ENCODE results near the gene CAPN10. TPM values are rescaled to one million over a fixed set of nuclear protein-coding genes. Genes with fewer than 3 reads are reported as not detected.
A peak's percentile ranks its signal among the peaks of the same experiment; 100 is the strongest.
"Not testable (repeated sequence)": the region's sequence is repeated elsewhere in the genome, so short reads cannot be mapped to it uniquely, and the experiment has no call there.

CAPN10 gene, protein sequence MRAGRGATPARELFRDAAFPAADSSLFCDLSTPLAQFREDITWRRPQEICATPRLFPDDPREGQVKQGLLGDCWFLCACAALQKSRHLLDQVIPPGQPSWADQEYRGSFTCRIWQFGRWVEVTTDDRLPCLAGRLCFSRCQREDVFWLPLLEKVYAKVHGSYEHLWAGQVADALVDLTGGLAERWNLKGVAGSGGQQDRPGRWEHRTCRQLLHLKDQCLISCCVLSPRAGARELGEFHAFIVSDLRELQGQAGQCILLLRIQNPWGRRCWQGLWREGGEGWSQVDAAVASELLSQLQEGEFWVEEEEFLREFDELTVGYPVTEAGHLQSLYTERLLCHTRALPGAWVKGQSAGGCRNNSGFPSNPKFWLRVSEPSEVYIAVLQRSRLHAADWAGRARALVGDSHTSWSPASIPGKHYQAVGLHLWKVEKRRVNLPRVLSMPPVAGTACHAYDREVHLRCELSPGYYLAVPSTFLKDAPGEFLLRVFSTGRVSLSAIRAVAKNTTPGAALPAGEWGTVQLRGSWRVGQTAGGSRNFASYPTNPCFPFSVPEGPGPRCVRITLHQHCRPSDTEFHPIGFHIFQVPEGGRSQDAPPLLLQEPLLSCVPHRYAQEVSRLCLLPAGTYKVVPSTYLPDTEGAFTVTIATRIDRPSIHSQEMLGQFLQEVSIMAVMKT
- 10 to 100 TPM; 18.0 to 33.9 (median 26.2) TPM for polyA plus RNA-seq (ENCODE audit: insufficient read depth in 1 of 5, insufficient read length in 5 of 5, low replicate concordance in 1 of 5)
- long read RNA-seq, donor 1, partial matches to known transcripts: 0 of 5 reads
- long read RNA-seq, donor 1, other reads (novel, unspliced or antisense): 0 of 5 reads
- long read RNA-seq, donor 2, partial matches to known transcripts: 0 of 1 reads
- long read RNA-seq, donor 2, other reads (novel, unspliced or antisense): 0 of 1 reads
- long read RNA-seq, donor 3, partial matches to known transcripts: 0 of 2 reads
- long read RNA-seq, donor 3, other reads (novel, unspliced or antisense): 0 of 2 reads
- long read RNA-seq, donor 4, partial matches to known transcripts: 0 of 3 reads
- long read RNA-seq, donor 4, other reads (novel, unspliced or antisense): 0 of 3 reads
- long read RNA-seq, donor 5, partial matches to known transcripts: 6 of 8 reads
- long read RNA-seq, donor 5, other reads (novel, unspliced or antisense): 0 of 8 reads
- long read RNA-seq, donor 6, partial matches to known transcripts: 0 of 5 reads
- long read RNA-seq, donor 6, other reads (novel, unspliced or antisense): 0 of 5 reads
- long read RNA-seq, donor 7, partial matches to known transcripts: 0 of 3 reads
- long read RNA-seq, donor 7, other reads (novel, unspliced or antisense): 0 of 3 reads
- long read RNA-seq, donor 8, partial matches to known transcripts: 0 of 1 reads
- long read RNA-seq, donor 8, other reads (novel, unspliced or antisense): 0 of 1 reads

GRCh38 chr2:240586198-240586918, at the start of gene CAPN10:
Gene CAPN10, plus strand, starts transcription at chr2:240586734. Its CDS starts 178 bp downstream, at chr2:240586912.
- DNase-seq: peak; percentile 94 to 95

GRCh38 chr2:240538031-240538780, 48.3 kb upstream of the CAPN10 start:
- no peak for DNase-seq

GRCh38 chr2:240539101-240539500, 47.4 kb upstream of the CAPN10 start:
- not testable (repeated sequence) for DNase-seq

DNA sequence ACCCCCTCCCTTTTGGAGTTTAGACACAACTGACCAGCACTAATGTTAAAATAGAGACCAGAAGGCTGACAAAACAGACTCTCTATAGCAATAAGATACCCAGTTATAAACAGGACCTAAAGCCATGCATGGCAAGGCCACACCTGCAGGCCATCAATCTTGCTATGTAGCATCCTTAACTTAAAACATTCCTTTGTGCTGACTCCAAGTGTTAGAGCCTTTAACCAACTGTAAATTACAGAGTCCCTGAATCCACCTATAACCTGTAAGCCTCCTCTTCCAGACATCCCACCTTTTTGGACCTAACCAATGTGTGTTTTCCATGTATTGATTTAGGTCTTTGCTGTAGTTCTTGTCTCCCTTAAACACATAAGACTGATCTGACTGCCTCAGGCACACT, 46.6 kb upstream of the CAPN10 start:
- DNase-seq: no peak

- DNase-seq: no peak
These were observed 35.2 kb upstream of the CAPN10 start for GRCh38 chr2:240551288-240551687.

DNA sequence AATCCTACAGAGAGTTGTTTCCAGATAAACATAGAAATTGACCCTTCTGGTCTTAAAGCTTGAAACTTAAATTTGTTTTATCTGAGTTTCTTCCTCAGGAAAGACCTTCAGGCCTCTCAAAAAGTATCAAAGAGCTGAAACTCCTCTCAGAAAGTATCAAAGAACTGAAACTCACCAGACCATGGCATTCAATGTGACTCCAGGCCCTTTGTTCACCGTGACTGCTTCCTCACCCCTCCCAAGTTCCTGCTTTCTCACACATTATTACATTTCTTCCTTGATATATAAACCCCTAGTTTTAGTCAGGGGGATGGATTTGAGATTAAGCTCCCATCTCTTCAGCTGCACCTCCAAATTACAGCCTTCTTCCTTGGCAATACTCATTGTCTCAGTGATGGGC, 34.7 kb upstream of the CAPN10 start:
- DNase-seq: no peak

DNA sequence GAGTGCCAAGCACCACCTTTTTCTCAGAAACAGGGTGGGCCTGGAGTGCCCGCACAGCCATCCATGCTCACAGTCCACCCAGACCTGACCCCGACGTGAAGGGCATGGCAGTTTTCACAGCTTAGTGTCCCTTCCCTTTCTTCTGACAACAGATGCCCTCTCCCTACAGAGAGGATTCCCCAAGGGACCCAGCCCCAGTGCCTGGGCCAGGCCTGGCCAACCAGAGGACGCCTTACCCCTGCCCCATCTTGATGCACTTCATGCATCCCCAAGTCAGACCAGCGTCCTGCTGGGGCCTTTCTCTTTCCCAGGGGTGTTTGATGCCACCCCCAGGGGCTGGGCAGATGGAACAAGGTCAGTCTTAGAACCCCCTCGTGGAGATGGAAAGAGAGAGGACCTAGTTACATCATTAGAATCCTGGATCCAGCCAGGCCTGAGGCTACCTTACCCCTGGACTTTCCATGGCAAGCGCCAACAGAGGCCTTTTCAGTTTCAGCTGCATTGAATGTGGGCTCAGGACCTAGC, 32.5 kb upstream of the CAPN10 start:
- DNase-seq: no peak

DNA sequence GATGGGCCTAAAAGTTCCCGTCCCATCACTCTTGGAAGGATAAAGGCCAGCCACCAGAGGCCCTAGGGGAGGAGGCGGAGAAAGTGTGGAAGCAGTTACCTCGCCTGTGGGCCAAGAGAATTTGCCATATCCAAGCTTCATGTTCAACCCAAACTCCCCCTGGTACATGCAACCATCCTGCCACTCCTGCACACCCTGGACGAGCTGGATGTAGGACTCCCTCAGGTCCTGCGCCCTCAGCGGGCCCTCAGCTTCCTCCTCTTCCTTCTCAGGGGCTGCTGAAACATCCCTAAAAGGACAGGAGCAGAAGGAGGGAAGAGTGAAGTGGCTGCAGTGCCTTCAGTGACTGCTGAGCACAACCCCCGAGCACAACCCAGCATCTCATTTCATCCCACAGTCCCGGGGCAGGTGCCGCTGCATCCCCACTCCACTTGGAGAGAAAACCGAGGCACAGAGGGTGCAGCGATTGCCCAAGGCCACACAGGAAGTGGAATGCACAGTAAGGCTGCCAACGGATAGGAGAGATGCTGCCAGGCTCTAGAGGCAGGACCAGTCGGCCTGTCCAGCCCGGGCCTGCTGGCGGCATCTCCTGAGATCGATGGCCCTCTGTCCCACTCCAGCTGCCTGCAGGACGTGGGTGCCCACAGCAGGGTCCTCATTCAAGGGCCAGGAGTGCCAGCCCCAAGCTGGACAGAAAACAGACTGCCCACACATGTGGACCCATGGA, 31.6 kb upstream of the CAPN10 start:
- no peak for DNase-seq

GRCh38 chr2:240555541-240556250, 30.8 kb upstream of the CAPN10 start:
- no peak for DNase-seq

- no peak for DNase-seq
These were observed 29.9 kb upstream of the CAPN10 start for GRCh38 chr2:240556553-240557100.

- no peak for DNase-seq
These were observed 29.3 kb upstream of the CAPN10 start for GRCh38 chr2:240557101-240557751.

GRCh38 chr2:240557808-240558207, 28.7 kb upstream of the CAPN10 start, which contains the start of gene ANKMY1:
Gene ANKMY1, minus strand, starts transcription at chr2:240557988. Its CDS starts 653 bp downstream, at chr2:240557335.
- DNase-seq: peak; percentile 46 to 51

DNA sequence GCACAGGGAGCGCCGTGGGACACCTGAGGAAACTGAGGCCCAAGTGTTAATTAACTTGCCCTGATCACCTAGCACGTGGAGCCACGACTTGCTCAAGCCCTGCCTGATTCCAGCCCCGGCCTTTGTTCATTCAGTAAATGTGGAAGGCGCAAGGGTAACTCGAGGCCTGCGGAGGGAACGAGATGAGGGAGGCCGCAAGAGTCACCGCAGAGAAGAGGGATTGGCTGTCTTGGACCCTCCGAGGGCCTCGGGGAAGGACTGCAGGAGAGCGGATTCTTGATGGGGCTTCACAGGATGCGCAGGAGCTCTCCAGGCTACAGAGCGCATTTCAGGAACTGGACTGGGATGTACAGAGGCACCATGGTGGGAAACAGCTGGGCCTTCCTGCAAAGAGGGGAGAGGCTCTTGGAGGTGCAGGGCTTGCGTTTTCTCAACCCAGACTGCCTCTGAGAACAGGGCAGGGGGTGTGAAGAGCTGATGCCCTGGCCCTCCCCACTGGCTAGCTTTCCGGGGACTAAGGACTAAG, 28.2 kb upstream of the CAPN10 start:
- DNase-seq: no peak

DNA sequence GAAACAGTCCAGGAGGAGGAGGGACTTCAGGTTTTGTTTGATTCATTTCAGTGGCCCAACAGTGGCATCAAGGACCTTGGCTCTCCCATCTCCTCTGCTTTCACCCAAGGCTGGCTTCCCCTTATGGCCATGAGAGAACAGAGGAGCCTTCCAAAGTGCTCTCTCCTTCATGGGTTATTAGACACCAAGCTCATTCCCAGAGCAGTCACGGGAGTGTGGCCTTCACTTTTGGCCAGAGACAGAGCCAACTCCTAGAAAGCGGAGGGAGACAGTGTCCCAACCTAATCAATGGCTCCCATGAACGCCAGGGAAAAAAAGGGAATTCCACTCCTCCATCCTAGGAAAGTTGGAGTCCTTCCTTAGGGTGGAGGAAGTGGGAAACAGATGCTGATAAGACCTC, 27.2 kb upstream of the CAPN10 start:
- no peak for DNase-seq

DNA sequence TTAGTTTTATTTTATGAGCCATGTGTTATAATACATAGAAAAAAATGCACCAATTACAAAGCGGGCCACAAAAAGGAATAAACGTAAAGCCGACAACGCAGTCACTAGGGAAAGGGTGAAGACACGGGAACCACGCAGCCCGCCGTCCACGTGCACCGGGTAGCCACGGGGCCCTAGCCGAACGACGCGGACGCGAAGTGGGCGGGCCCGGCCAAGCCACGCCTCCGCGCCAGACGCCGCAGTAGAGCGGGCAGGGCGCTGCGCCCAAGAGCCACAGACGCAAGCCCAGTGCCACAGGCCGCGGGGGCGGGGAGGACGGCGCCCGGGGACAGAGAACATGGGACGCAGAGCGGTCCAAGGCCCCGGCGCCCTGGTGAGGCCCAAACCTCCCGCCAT, 26.5 kb upstream of the CAPN10 start, which contains the start of gene DUSP28:
TSS of gene DUSP28 (plus strand) at position 274 of the 396 bp plus-strand sequence. CDS start 328 bp downstream, outside the sequence.
- DNase-seq: peak; percentile 79 to 83

- peak; percentile 99 for DNase-seq
These were observed 25.8 kb upstream of the CAPN10 start for GRCh38 chr2:240560480-240561324.
